Cardiac muscle cell (in vitro differentiated cells and primary cell): Measurements from ENCODE around the gene ANAPC5. TPM values are rescaled to one million over a fixed set of nuclear protein-coding genes. Genes with fewer than 3 reads are reported as not detected.

Experiments
- DNase-seq, 2 donors: peaks; one replicate each; pipeline versions ENCODE4 v3.0.0 to v3.0.0-alpha.2; 2010 to 2017; ENCODE audit warnings: low read depth in 1 of 2, low spot score in 1 of 2
- H3K27ac ChIP-seq: fragments of 200-600 bp; sonication (generic); 2 replicates; pipeline ENCODE4 v1.5.1; 2016
- H3K27me3 ChIP-seq: fragments of 200-600 bp; sonication (generic); 2 replicates; pipeline ENCODE4 v1.6.0; 2016; ENCODE audit warnings: control low read depth
- H3K36me3 ChIP-seq: fragments of 200-600 bp; sonication (generic); 2 replicates; pipeline ENCODE4 v1.5.1; 2016; ENCODE audit warnings: control low read depth
- H3K4me1 ChIP-seq: fragments of 200-600 bp; sonication (generic); 2 replicates; pipeline ENCODE4 v1.8.1; 2017; ENCODE audit warnings: low read depth, mild to moderate bottlenecking, mixed run types
- H3K4me3 ChIP-seq: fragments of 200-600 bp; sonication (generic); 2 replicates; pipeline ENCODE4 v1.5.1; 2016; ENCODE audit warnings: mild to moderate bottlenecking
- H3K9me3 ChIP-seq: fragments of 200-600 bp; sonication (generic); 2 replicates; pipeline ENCODE4 v1.5.1; 2017; ENCODE audit warnings: low read depth, mild to moderate bottlenecking, control low read depth
- CTCF ChIP-seq: IDR thresholded peaks from 2 replicates; pipeline ENCODE4 v1.5.1; 2012; ENCODE audit warnings: low read depth, mild to moderate bottlenecking, low read length
- polyA plus RNA-seq: library from polyadenylated mRNA; unstranded; fragments of >200 nt; fragmentation: Nextera tagmentation; extraction: Ambion mirVana; gene quantifications from 2 replicates; pipeline ENCODE4 v1.2.1, GENCODE V29; 2016
- total RNA-seq: library from RNA; depleted of rRNA; stranded (reverse); fragments of >200 nt; gene quantifications from 2 replicates; pipeline ENCODE4 v1.2.3, GENCODE V29; 2016

Gene ANAPC5
- total and polyA plus RNA-seq, 2 experiments from 2014 or later, result 109 to 123 TPM

- DNase-seq, result peak; percentile 86 to 91
- peak within 1 kb of the TSS; percentile 41 for H3K27ac ChIP-seq
- H3K36me3 ChIP-seq, result no peaks in the 10 kb centered on the region
- no peaks in the 10 kb centered on the region for H3K27me3 ChIP-seq
- H3K4me3 ChIP-seq, result peak within 1 kb of the TSS; percentile 96
- H3K4me1 ChIP-seq, result no peaks in the 10 kb centered on the region
- peak; percentile 2 for TF ChIP-seq CTCF
- no peaks in the 10 kb centered on the region for H3K9me3 ChIP-seq
Measured at GRCh38 chr12:121296618-121297434, 55.4 kb downstream of the ANAPC5 start, which contains the start of gene CAMKK2. Gene CAMKK2 (minus strand): TSS chr12:121296709. CDS start chr12:121274526, 22,183 bp downstream.

- no peak for TF ChIP-seq CTCF
Measured at GRCh38 chr12:121295746-121296617, 56.2 kb downstream of the ANAPC5 start.

DNA sequence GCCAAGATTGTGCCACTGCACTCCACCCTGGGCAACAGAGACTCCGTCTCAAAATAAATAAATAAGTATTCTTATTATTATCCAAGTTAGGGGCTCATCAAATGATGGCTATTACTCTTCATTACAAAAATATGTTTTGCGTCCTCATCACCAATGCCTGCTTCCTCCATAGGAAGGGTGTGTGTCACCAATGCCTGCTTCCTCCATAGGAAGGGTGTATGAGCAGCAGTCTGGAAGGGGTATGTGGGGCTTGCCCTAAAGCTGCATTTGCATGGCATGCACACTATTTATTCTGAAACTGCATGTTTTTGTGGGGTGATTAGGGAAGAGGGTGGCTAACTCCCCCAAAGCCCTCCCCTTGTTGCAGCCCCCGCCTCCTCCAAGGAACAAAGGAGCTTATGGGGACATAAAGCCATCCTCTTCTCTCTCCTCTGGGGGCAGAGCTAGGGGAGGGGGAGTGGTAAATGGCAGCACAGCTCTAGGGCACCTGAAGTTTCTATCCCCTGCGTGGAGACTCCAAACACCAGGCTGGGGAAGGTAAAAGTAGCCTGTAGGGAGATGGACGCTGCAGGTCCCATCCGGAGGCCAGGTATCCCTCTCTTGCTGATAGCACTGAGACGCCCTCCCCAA, 57.0 kb downstream of the ANAPC5 start:
- Histone ChIP-seq H3K4me3 (peak overlapping the region; percentile 96), H3K4me1 (no peaks in the 10 kb centered on the region), H3K9me3 (no peaks in the 10 kb centered on the region), H3K27ac (no peak overlapping the region), H3K27me3 (no peaks in the 10 kb centered on the region), H3K36me3 (no peaks in the 10 kb centered on the region)
- TF ChIP-seq CTCF, result no peak
- DNase-seq, result peak in 1 of 2 donors; percentile 5

More at GRCh38 chr12:121295746-121296617, 56.2 kb downstream of the ANAPC5 start:
- Histone ChIP-seq H3K4me1 (no peaks in the 10 kb centered on the region), H3K27me3 (no peaks in the 10 kb centered on the region), H3K27ac (no peak overlapping the region), H3K4me3 (peak overlapping the region; percentile 96), H3K9me3 (no peaks in the 10 kb centered on the region), H3K36me3 (no peaks in the 10 kb centered on the region)
- peak; percentile 15 to 21 for DNase-seq

DNA sequence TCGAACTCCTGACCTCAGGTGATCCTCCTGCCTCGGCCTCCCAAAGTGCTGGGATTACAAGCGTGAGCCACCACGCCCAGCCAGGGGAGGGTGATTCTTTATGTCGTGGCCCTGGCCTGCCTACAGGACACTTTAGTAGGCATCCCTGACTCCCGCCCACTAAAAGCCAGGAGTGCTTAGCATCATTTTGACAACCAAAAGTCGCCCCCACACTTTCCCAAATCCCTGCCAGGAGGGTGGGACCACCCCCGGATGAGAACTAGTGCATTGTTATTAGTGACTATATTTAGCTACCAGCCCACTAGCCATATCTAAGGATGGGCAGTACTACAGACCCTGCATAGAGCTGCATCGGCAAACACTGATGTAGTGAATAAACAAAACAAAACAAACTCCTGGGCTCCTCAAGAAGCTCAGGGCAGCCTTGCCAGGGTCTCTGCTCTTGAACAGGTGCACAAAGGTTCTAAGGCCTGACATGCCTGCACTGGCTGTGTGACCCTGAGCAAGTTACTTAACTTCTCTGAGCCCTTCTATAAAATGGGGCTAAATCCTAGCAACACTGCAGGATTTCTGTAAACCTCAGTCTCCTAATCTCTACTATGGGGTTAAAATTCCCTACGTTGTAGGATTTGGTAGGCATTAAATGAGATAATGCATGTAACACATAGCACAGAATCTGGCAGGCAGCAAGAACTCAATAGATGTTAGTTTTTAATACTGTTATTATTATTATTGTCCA, 57.9 kb downstream of the ANAPC5 start:
- no peaks in the 10 kb centered on the region for H3K4me1 ChIP-seq
- H3K4me3 ChIP-seq, result no peak overlapping the region
- no peaks in the 10 kb centered on the region for H3K27me3 ChIP-seq
- H3K9me3 ChIP-seq, result no peaks in the 10 kb centered on the region
- no peak overlapping the region for H3K27ac ChIP-seq
- no peak for TF ChIP-seq CTCF
- no peaks in the 10 kb centered on the region for H3K36me3 ChIP-seq
- DNase-seq, result no peak

DNA sequence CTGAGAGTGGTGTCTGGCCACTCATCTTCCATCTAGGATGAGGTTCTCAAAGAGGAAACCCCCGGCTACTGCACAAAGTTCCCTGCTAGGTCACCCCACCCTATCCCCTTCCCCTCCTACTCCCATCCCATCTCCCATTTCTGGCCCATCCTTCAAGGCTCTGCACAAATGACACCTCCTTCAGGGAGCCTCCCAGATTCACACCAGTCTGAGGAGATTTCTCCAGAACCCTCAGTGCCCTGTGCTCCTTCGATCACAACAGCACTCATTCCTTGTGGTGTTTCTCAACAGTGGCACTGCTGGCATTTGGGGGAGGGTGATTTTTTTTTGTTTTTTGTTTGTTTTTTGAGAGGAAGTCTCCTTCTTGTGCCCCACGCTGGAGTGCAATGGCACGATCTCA, 58.6 kb downstream of the ANAPC5 start:
- Histone ChIP-seq H3K36me3 (no peaks in the 10 kb centered on the region), H3K27ac (no peak overlapping the region), H3K4me1 (peaks cover under 1% of the 10 kb centered on the region), H3K9me3 (no peaks in the 10 kb centered on the region), H3K27me3 (no peaks in the 10 kb centered on the region), H3K4me3 (no peak overlapping the region)
- no peak for DNase-seq
- no peak for TF ChIP-seq CTCF
